ENCODE results near the gene SARS2. TPM values are rescaled to one million over a fixed set of nuclear protein-coding genes. Genes with fewer than 3 reads are reported as not detected.

Gene SARS2
- total RNA-seq, 1 donor from 2014 or later = 36.7 TPM

DNA sequence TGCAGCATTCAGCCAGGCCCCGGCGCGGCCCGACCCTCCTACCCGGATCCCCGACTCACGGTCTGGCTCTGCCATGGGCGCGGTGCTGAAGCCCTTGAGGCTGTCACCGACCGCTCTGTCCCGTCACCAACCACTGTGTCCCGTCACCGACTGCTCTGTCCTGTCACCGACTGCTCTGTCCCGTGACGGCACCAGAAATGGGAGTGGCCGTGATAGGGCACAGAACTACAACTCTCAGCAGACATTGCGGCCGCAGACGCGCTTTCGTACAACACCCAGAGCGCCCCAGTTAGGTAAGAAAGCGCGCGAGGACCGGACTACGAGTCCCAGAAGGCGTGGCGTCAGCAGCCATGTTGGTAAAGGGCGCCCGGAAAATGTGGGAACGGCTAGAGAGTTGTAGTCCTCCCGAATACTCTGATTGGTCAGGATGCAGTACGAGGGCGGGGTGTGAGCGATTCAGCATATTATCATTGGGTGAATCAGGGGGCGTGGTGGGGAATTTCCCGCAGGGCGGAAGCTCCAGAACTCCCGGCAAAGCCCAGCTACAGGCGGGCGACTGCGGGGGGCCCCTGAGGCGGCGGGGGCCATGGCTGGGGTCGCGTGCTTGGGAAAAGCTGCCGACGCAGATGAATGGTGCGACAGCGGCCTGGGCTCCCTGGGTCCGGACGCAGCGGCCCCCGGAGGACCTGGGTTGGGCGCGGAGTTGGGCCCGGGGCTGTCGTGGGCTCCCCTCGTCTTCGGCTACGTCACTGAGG lies 30.9 kb downstream of the SARS2 start, which contains the start of the genes NFKBIB and SIRT2:
TSS of gene NFKBIB (plus strand) at position 523 of the 755 bp plus-strand sequence. CDS start at position 587, 64 bp downstream.
TSS of gene SIRT2 (minus strand) at position 172 of the 755 bp plus-strand sequence. CDS start at position 75, 97 bp downstream.
- no peaks in the 10 kb centered on the region for H3K9me3 Mint-ChIP-seq (ENCODE audit: unreplicated experiment)
- H3K27ac Mint-ChIP-seq (ENCODE audit: unreplicated experiment) = peak within 1 kb of the TSS; percentile 97
- peaks cover 17% of the 10 kb centered on the region for H3K4me1 Mint-ChIP-seq (ENCODE audit: unreplicated experiment)
- TF ChIP-seq, protein P1, sequence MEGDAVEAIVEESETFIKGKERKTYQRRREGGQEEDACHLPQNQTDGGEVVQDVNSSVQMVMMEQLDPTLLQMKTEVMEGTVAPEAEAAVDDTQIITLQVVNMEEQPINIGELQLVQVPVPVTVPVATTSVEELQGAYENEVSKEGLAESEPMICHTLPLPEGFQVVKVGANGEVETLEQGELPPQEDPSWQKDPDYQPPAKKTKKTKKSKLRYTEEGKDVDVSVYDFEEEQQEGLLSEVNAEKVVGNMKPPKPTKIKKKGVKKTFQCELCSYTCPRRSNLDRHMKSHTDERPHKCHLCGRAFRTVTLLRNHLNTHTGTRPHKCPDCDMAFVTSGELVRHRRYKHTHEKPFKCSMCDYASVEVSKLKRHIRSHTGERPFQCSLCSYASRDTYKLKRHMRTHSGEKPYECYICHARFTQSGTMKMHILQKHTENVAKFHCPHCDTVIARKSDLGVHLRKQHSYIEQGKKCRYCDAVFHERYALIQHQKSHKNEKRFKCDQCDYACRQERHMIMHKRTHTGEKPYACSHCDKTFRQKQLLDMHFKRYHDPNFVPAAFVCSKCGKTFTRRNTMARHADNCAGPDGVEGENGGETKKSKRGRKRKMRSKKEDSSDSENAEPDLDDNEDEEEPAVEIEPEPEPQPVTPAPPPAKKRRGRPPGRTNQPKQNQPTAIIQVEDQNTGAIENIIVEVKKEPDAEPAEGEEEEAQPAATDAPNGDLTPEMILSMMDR (IDR thresholded peaks at IDR 0.05; ENCODE audit: unreplicated experiment) = no peak
- peaks cover 6% of the 10 kb centered on the region for H3K36me3 Mint-ChIP-seq (ENCODE audit: low read depth, unreplicated experiment)
- H3K4me3 Mint-ChIP-seq (ENCODE audit: unreplicated experiment) = peak within 1 kb of the TSS; percentile 89
- H3K27me3 Mint-ChIP-seq (ENCODE audit: unreplicated experiment) = peaks cover 10% of the 10 kb centered on the region
- peak; percentile 95 for DNase-seq (ENCODE audit: low spot score)

DNA sequence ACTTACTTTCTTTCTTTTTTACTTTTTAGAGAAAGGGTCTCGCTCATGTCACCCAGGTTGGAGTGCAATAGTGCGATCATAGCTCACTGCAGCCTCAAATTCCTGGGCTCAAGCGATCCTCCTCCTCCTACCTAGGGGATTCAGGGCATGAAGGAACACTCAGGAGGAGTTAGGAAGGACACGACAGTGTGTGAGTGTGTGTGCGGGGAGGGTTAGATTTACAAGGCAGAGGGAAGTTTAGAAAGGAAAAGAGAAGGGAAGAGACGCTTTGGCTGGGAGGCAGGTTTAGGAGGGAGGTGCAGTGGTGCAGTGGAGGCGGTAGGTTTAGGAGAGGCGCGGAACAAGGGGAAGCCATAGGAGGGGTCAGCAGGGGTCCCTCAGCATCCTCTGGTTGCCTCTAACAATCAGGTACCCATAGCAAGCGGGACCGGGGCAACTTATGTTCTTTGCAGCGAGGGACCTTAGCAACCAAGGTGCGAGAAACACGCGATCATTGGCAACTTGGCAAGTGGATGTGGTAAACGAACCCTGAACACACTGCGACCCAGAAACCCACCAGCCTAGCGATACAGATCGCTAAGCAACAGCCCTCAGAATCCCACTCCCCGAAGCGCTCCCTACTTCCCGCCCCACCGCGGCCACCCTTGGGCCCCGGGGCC lies 31.6 kb downstream of the SARS2 start:
- Mint-ChIP-seq H3K27me3 (ENCODE audit: unreplicated experiment) (peaks cover 11% of the 10 kb centered on the region), H3K4me3 (ENCODE audit: unreplicated experiment) (peak overlapping the region; percentile 89), H3K27ac (ENCODE audit: unreplicated experiment) (peak overlapping the region; percentile 71), H3K36me3 (ENCODE audit: low read depth, unreplicated experiment) (peaks cover 4% of the 10 kb centered on the region), H3K9me3 (ENCODE audit: unreplicated experiment) (no peaks in the 10 kb centered on the region), H3K4me1 (ENCODE audit: unreplicated experiment) (peaks cover 11% of the 10 kb centered on the region)
- no peak for DNase-seq (ENCODE audit: low spot score)
- TF ChIP-seq, protein P1 (IDR thresholded peaks at IDR 0.05; ENCODE audit: unreplicated experiment) = no peak

DNA sequence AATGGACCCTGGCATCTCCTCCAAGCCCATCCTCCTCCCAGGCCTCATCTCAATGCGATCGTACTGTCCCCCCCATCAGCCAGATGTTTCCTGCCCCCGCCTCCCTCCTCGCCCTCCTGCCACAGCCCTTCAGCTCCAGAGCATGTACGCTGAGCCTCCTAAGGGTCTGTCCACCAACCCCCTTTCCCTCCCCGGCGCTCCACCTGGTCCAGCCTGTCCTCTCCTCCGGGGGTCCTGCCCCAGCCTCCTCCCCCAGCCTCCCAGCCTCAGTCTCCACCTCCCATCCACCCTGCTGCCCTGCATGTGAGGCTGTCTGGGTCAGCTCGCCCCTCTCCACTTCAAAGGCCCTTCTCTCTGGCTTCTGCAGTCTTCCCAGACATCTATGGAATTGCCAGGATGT lies 35.6 kb downstream of the SARS2 start:
- H3K4me1 Mint-ChIP-seq (ENCODE audit: unreplicated experiment) = peaks cover 8% of the 10 kb centered on the region
- TF ChIP-seq, protein P1 (IDR thresholded peaks at IDR 0.05; ENCODE audit: unreplicated experiment) = no peak
- H3K4me3 Mint-ChIP-seq (ENCODE audit: unreplicated experiment) = no peak overlapping the region
- H3K27ac Mint-ChIP-seq (ENCODE audit: unreplicated experiment) = peak overlapping the region; percentile 72
- no peaks in the 10 kb centered on the region for H3K9me3 Mint-ChIP-seq (ENCODE audit: unreplicated experiment)
- peaks cover 11% of the 10 kb centered on the region for H3K36me3 Mint-ChIP-seq (ENCODE audit: low read depth, unreplicated experiment)
- no peak for DNase-seq (ENCODE audit: low spot score)
- peaks cover 10% of the 10 kb centered on the region for H3K27me3 Mint-ChIP-seq (ENCODE audit: unreplicated experiment)

DNA sequence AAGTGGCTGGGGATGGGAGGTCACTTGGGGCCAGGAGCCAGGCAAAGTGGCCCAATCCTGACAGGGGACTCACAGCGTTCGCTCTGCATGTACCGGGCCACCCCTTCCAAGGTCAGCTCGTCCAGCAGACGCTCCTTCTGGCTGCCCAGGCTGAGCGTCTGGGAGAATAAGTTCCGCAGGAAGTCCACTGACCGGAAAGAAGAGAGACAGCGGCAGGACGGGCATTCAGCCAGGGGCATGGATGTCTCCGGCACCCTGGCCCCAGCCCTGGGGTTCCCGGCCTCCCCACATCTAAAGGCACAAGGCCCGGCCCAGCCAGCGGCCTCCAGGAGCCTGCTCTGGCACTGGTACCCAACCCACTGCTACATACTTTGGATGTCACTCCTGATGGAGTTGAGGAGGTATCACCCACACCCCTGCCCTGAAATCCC lies 37.2 kb downstream of the SARS2 start:
- DNase-seq (ENCODE audit: low spot score) = no peak
- peaks cover under 1% of the 10 kb centered on the region for H3K4me1 Mint-ChIP-seq (ENCODE audit: unreplicated experiment)
- TF ChIP-seq, protein P1 (IDR thresholded peaks at IDR 0.05; ENCODE audit: unreplicated experiment) = no peak
- no peak overlapping the region for H3K4me3 Mint-ChIP-seq (ENCODE audit: unreplicated experiment)
- H3K36me3 Mint-ChIP-seq (ENCODE audit: low read depth, unreplicated experiment) = peaks cover 11% of the 10 kb centered on the region
- H3K27me3 Mint-ChIP-seq (ENCODE audit: unreplicated experiment) = peaks cover 8% of the 10 kb centered on the region
- H3K27ac Mint-ChIP-seq (ENCODE audit: unreplicated experiment) = no peak overlapping the region
- H3K9me3 Mint-ChIP-seq (ENCODE audit: unreplicated experiment) = no peaks in the 10 kb centered on the region

All from endothelial cell (in vitro differentiated cells).